Transverse colon (tissue), 3 donors: Measurements from ENCODE around the gene PROX2.
A peak's percentile ranks its signal among the peaks of the same experiment; 100 is the strongest.

Source experiments
- CTCF ChIP-seq, 5 experiments: fragments of 200-600 bp in 3 of 5; fragments of 450-650 bp in 2 of 5; sonication (generic) in 3 of 5; IDR thresholded peaks; 1 replicate in 2 of 5; 2 replicates in 3 of 5; pipeline ENCODE4 v1.5.1; 2016 to 2017; ENCODE audit warnings: antibody characterized with exemption in 5 of 5, inconsistent platforms in 3 of 5, mild to moderate bottlenecking in 2 of 5, moderate library complexity in 1 of 5
- EP300 ChIP-seq: sonication (generic); formaldehyde crosslinking; IDR thresholded peaks from one replicate; pipeline ENCODE4 v1.6.1; 2017; ENCODE audit warnings: antibody characterized with exemption, low read depth
- POLR2A ChIP-seq: fragments of 450-650 bp; IDR thresholded peaks from one replicate; pipeline ENCODE4 v1.6.1; 2016; ENCODE audit warnings: antibody characterized with exemption, mild to moderate bottlenecking, moderate library complexity

- TF ChIP-seq CTCF (IDR thresholded peaks at IDR 0.05) (peak in 1 of 5 experiments; percentile 16), POLR2A (no peak), EP300 (no peak)
These were observed 6.4 kb upstream of the PROX2 start for GRCh38 chr14:74882103-74882920.
